ENCODE data around the gene MYCBP2. TPM values are rescaled to one million over a fixed set of nuclear protein-coding genes. Genes with fewer than 3 reads are reported as not detected.

The MYCBP2 gene
- polyA plus RNA-seq, 1 of the 3 experiments (the other 2 are of a cell fraction): 18.5 TPM

DNA sequence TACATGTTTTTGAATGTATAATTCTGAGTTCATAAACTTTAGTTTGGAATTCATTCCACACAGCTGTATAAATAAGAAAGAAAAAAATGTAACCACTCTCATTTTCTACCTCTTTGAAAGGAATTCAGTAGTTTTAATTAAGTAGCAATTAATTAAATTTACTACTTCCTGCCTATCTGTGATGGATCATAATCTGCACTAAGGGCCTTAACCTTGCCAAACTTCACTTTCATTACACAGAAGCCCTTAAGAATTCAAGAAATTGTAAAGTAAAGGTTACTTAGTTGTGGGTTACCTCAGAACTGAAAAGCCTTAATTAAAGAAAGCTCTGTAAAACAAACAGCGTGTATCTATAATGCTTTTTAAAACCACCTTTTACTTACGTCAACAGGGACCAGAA lies 188.1 kb downstream of the MYCBP2 start (continued):
- TF ChIP-seq, protein P1, sequence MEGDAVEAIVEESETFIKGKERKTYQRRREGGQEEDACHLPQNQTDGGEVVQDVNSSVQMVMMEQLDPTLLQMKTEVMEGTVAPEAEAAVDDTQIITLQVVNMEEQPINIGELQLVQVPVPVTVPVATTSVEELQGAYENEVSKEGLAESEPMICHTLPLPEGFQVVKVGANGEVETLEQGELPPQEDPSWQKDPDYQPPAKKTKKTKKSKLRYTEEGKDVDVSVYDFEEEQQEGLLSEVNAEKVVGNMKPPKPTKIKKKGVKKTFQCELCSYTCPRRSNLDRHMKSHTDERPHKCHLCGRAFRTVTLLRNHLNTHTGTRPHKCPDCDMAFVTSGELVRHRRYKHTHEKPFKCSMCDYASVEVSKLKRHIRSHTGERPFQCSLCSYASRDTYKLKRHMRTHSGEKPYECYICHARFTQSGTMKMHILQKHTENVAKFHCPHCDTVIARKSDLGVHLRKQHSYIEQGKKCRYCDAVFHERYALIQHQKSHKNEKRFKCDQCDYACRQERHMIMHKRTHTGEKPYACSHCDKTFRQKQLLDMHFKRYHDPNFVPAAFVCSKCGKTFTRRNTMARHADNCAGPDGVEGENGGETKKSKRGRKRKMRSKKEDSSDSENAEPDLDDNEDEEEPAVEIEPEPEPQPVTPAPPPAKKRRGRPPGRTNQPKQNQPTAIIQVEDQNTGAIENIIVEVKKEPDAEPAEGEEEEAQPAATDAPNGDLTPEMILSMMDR (IDR thresholded peaks at IDR 0.05): no peak
- TF ChIP-seq NRF1 (IDR thresholded peaks at IDR 0.05; ENCODE audit: low read depth, low read length): no peak
- no peak for TF ChIP-seq FOSL2 (IDR thresholded peaks at IDR 0.05; ENCODE audit: borderline replicate concordance, low read depth)
- TF ChIP-seq, protein P2, sequence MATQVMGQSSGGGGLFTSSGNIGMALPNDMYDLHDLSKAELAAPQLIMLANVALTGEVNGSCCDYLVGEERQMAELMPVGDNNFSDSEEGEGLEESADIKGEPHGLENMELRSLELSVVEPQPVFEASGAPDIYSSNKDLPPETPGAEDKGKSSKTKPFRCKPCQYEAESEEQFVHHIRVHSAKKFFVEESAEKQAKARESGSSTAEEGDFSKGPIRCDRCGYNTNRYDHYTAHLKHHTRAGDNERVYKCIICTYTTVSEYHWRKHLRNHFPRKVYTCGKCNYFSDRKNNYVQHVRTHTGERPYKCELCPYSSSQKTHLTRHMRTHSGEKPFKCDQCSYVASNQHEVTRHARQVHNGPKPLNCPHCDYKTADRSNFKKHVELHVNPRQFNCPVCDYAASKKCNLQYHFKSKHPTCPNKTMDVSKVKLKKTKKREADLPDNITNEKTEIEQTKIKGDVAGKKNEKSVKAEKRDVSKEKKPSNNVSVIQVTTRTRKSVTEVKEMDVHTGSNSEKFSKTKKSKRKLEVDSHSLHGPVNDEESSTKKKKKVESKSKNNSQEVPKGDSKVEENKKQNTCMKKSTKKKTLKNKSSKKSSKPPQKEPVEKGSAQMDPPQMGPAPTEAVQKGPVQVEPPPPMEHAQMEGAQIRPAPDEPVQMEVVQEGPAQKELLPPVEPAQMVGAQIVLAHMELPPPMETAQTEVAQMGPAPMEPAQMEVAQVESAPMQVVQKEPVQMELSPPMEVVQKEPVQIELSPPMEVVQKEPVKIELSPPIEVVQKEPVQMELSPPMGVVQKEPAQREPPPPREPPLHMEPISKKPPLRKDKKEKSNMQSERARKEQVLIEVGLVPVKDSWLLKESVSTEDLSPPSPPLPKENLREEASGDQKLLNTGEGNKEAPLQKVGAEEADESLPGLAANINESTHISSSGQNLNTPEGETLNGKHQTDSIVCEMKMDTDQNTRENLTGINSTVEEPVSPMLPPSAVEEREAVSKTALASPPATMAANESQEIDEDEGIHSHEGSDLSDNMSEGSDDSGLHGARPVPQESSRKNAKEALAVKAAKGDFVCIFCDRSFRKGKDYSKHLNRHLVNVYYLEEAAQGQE (IDR thresholded peaks at IDR 0.05; ENCODE audit: low read depth, low read length): no peak
- no peak for TF ChIP-seq RAD21 (IDR thresholded peaks at IDR 0.05; ENCODE audit: low read length)
- TF ChIP-seq GATA2 (CRISPR knock-in tag; IDR thresholded peaks at IDR 0.05): no peak
- no peak for TF ChIP-seq TAF1 (IDR thresholded peaks at IDR 0.05; ENCODE audit: borderline replicate concordance, low read depth, low read length)
- no peak for TF ChIP-seq NFIC (IDR thresholded peaks at IDR 0.05; ENCODE audit: borderline replicate concordance)
- no peak for TF ChIP-seq CHD2 (IDR thresholded peaks at IDR 0.05; ENCODE audit: low read length, partially characterized antibody)
- no peak for TF ChIP-seq EP300 (IDR thresholded peaks at IDR 0.05; ENCODE audit: borderline replicate concordance in 1 of 2, low read depth in 1 of 2, low read length in 1 of 2)

DNA sequence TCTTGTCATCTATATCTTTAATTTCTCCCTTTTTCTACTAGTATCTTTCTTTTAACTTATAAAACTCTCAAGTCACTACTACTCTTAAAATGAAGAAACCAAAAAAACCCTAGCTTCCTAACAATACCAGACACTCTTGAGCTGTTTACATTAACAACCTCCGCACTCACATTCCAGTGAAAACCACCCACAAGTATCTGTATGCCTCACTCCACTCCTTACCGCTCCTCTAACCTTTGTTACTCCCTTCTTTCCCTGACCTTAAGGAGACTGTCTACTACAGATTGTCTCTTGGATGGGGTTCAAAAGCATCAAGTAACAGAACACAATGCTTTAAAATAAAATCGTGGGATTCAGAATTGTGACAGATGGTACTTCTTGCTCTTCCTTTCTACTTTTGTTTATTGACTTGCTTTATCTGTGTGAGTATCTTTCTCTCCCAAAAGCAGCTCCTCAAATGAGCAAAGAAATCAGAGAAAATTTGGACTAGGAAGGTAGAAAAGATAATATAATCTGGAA lies 189.9 kb downstream of the MYCBP2 start:
- WGBS (ENCODE audit: low lambda C conversion rate): 94% methylated on average over 3 of the region's 3 CpGs
- Histone ChIP-seq H3K4me1 (ENCODE audit: control insufficient read depth in 1 of 2, insufficient read depth in 2 of 2, low read depth in 1 of 2, low read length in 1 of 2) (0 out of 4 replicates have a peak, but pooled peaks cover 0 to 5% of the 10 kb centered on the region in 2 experiments), H3K9me3 (no peaks in the 10 kb centered on the region), H3K4me2 (no peak overlapping the region), H3K4me3 (ENCODE audit: low read depth in 2 of 2, low read length in 1 of 2) (no peak overlapping the region), H4K20me1 (ENCODE audit: insufficient read depth) (no peaks in the 10 kb centered on the region), H3K27ac (ENCODE audit: low read depth in 2 of 2, low read length in 1 of 2) (no peak overlapping the region), H2AFZ (ENCODE audit: low read depth) (no peak overlapping the region), H3F3A (replicated peaks; ENCODE audit: insufficient read depth) (peaks cover 4% of the 10 kb centered on the region), H3K9ac (no peak overlapping the region), H3K9me2 (no peaks in the 10 kb centered on the region), H3K27me3 (ENCODE audit: insufficient read depth) (no peaks in the 10 kb centered on the region), H3K79me2 (ENCODE audit: insufficient read depth) (no peaks in the 10 kb centered on the region), H3K36me3 (replicated peaks in 1 of 2; ENCODE audit: control insufficient read depth in 1 of 2, insufficient read depth in 2 of 2, low read length in 1 of 2) (peaks cover 35 to 40% of the 10 kb centered on the region in 2 experiments)
- no peak for DNase-seq
- CTCF ChIA-PET: no interaction called here
- POLR2A ChIA-PET: no interaction called here
- TF ChIP-seq, protein P3, sequence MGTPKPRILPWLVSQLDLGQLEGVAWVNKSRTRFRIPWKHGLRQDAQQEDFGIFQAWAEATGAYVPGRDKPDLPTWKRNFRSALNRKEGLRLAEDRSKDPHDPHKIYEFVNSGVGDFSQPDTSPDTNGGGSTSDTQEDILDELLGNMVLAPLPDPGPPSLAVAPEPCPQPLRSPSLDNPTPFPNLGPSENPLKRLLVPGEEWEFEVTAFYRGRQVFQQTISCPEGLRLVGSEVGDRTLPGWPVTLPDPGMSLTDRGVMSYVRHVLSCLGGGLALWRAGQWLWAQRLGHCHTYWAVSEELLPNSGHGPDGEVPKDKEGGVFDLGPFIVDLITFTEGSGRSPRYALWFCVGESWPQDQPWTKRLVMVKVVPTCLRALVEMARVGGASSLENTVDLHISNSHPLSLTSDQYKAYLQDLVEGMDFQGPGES (IDR thresholded peaks at IDR 0.05; ENCODE audit: low read depth, low read length): no peak
- TF ChIP-seq, protein P4, sequence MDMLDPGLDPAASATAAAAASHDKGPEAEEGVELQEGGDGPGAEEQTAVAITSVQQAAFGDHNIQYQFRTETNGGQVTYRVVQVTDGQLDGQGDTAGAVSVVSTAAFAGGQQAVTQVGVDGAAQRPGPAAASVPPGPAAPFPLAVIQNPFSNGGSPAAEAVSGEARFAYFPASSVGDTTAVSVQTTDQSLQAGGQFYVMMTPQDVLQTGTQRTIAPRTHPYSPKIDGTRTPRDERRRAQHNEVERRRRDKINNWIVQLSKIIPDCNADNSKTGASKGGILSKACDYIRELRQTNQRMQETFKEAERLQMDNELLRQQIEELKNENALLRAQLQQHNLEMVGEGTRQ (IDR thresholded peaks at IDR 0.05; ENCODE audit: borderline replicate concordance, low read depth, low read length): no peak
- TF ChIP-seq SMC3 (IDR thresholded peaks at IDR 0.05; ENCODE audit: low read depth, low read length): no peak
- TF ChIP-seq ELF1 (IDR thresholded peaks at IDR 0.05): no peak
- no peak for TF ChIP-seq FOXJ3 (CRISPR knock-in tag; IDR thresholded peaks at IDR 0.05)
- TF ChIP-seq, protein P5, sequence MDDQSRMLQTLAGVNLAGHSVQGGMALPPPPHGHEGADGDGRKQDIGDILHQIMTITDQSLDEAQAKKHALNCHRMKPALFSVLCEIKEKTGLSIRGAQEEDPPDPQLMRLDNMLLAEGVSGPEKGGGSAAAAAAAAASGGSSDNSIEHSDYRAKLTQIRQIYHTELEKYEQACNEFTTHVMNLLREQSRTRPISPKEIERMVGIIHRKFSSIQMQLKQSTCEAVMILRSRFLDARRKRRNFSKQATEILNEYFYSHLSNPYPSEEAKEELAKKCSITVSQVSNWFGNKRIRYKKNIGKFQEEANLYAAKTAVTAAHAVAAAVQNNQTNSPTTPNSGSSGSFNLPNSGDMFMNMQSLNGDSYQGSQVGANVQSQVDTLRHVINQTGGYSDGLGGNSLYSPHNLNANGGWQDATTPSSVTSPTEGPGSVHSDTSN (IDR thresholded peaks at IDR 0.05): no peak
- TF ChIP-seq, protein P6, sequence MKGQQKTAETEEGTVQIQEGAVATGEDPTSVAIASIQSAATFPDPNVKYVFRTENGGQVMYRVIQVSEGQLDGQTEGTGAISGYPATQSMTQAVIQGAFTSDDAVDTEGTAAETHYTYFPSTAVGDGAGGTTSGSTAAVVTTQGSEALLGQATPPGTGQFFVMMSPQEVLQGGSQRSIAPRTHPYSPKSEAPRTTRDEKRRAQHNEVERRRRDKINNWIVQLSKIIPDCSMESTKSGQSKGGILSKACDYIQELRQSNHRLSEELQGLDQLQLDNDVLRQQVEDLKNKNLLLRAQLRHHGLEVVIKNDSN (IDR thresholded peaks at IDR 0.05; ENCODE audit: borderline replicate concordance, low read depth): no peak
- TF ChIP-seq, protein P2 (IDR thresholded peaks at IDR 0.05; ENCODE audit: low read depth, low read length): no peak
